Iris pigment epithelial cell (primary cell): ENCODE data around the gene C2orf42.
"Not testable (repeated sequence)": the region's sequence is repeated elsewhere in the genome, so short reads cannot be mapped to it uniquely, and the experiment has no call there.

Source experiments
- DNase-seq: peaks from one replicate; pipeline ENCODE4 v3.0.0-alpha.2; 2011; ENCODE audit warnings: low read depth

Gene C2orf42

DNA sequence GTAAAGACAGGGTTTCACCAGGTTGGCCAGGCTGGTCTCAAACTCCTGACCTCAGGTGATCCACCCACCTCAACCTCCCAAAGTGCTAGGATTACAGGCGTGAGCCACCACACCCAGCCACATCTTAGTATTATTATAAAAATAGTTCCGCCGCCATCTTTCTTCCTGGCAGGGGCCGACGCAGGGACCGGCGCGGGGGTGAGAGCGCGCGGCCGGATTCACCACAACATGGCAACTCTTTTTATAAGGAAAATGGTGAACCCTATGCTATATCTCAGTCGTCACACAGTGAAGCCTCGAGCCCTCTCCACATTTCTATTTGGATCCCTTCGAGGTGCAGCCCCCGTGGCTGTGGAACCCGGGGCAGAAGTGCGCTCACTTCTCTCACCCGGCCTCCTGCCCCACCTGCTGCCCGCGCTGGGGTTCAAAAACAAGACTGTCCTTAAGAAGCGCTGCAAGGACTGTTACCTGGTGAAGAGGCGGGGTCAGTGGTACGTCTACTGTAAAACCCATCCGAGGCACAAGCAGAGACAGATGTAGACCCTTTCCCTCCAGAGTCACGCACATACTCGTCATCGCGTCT is 88.4 kb downstream of the C2orf42 start:
- not testable (repeated sequence) for DNase-seq

DNA sequence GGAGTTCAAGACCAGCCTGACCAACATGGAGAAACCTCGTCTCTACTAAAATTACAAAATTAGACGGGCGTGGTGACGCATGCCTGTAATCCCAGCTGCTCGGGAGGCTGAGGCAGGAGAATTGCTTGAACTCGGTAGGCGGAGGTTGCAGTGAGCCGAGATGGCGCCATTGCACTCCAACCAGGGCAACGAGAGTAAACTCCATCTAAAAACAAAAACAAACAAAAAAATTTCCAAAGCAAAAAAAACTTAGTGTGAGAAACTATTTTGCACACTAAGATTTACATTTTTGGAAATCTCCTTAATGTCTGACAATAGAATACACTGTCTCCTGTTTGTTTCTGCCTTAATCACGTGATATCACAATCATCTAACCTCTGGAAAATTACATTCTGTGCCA is 89.1 kb downstream of the C2orf42 start:
- not testable (repeated sequence) for DNase-seq

DNA sequence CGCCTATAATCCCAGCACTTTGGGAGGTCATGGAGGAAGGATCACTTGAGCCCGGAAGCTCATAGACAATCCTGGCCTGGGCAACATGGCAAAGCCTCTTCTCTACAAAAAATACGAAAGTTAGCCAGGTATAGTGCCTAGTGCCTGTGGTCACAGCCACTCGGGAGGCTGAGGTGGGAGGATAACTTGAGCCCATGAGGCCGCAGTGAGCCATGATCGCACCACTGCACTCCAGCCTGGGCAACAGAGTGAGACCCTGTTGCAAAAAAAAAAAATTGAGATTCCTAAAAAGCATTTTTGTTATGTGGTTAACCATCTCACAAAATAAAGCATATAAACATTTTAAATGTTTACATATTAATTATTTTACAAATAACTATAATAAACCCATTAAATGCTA is 89.6 kb downstream of the C2orf42 start:
- DNase-seq: no peak
